NCI-H1092 treated with DMSO at 0.1 percent for 48 hours (cell line): ENCODE measurements around the gene AK2.
"Not testable (repeated sequence)": the region's sequence is repeated elsewhere in the genome, so short reads cannot be mapped to it uniquely, and the experiment has no call there.

Experiments
- DNase-seq: peaks from one replicate; lab custom pipeline; 2025; lab: John Stamatoyannopoulos, UW

AK2 gene

GRCh38 chr1:33050221-33051076 lies 13.8 kb upstream of the AK2 start:
- no peak for DNase-seq

- no peak for DNase-seq
These were observed 12.7 kb upstream of the AK2 start for GRCh38 chr1:33049371-33049770.

- no peak for DNase-seq
These were observed 11.7 kb upstream of the AK2 start for GRCh38 chr1:33048426-33048825.

GRCh38 chr1:33047839-33048305 lies 11.2 kb upstream of the AK2 start:
- no peak for DNase-seq

- no peak for DNase-seq
These were observed 10.6 kb upstream of the AK2 start for GRCh38 chr1:33047290-33047689.

- not testable (repeated sequence) for DNase-seq
These were observed 9.6 kb upstream of the AK2 start for GRCh38 chr1:33046234-33046633.

- DNase-seq = no peak
These were observed 9.1 kb upstream of the AK2 start for GRCh38 chr1:33045814-33046213.

GRCh38 chr1:33045246-33045645 lies 8.6 kb upstream of the AK2 start:
- no peak for DNase-seq

- no peak for DNase-seq
These were observed 6.8 kb upstream of the AK2 start for GRCh38 chr1:33043267-33044092.

- no peak for DNase-seq
These were observed 6.1 kb upstream of the AK2 start for GRCh38 chr1:33042831-33043230.

- no peak for DNase-seq
These were observed 4.3 kb upstream of the AK2 start for GRCh38 chr1:33041026-33041425.

- no peak for DNase-seq
These were observed 3.2 kb upstream of the AK2 start for GRCh38 chr1:33039840-33040239.

GRCh38 chr1:33036051-33036525 lies 595 bp downstream of the AK2 start:
- DNase-seq = peak; percentile 15

- DNase-seq = no peak
These were observed 4.4 kb downstream of the AK2 start for GRCh38 chr1:33032126-33032869.

GRCh38 chr1:33031506-33031905 lies 5.2 kb downstream of the AK2 start:
- DNase-seq = no peak

GRCh38 chr1:33030575-33030974 lies 6.1 kb downstream of the AK2 start:
- no peak for DNase-seq

GRCh38 chr1:33029921-33030320 lies 6.8 kb downstream of the AK2 start:
- no peak for DNase-seq

GRCh38 chr1:33029209-33029608 lies 7.5 kb downstream of the AK2 start:
- no peak for DNase-seq

GRCh38 chr1:33025761-33026160 lies 10.9 kb downstream of the AK2 start:
- DNase-seq = no peak

- DNase-seq = no peak
These were observed 11.5 kb downstream of the AK2 start for GRCh38 chr1:33025180-33025569.

- DNase-seq = not testable (repeated sequence)
These were observed 12.1 kb downstream of the AK2 start for GRCh38 chr1:33024430-33025179.
